GM15510 (cell line): ENCODE measurements around the gene PGK1.

ENCODE experiments used
- POLR2A ChIP-seq: IDR thresholded peaks from 3 replicates; pipeline ENCODE4 v1.6.1; 2011; ENCODE audit warnings: borderline replicate concordance; ENCODE audit not compliant: insufficient read length; ENCODE audit errors: extremely low read depth

The PGK1 gene

DNA sequence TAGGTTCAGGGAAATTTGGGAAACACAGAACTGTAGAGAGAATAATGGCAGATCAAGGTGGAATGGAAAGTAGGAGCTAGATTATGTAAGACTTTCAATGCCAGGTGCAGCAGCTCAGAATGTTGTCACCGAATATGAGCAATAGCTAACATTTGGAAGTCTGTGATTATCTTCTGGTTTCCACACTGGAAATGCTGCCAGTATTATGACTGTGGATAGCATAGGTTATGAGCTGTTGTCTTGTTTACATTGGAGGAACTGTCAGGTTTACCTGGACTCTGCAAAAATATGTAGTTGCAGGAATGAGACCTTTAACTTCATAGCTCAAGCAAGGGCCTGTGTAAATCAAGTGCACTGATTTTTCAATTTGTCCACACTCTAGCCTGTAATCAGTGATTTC is 61.4 kb downstream of the PGK1 start:
- no peak for TF ChIP-seq POLR2A

DNA sequence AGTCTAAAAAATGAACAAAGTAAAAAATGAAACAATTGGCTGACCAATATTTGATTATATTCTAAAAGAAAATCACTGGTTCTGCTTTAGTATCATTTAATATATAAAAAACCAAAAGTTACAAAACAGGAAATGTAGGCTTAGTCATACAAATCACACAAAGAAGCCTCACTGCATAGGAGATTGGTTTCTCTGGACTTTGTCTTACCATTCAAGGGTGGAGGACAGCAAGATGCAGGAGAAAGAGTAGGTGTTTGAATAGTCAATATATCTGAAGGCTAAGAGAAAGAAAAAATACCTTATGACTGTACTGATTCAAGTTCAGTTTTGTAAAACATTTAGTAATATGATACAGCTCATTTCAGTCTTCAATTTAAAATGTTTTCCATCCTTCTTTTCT is 64.0 kb downstream of the PGK1 start:
- no peak for TF ChIP-seq POLR2A
